K562 (cell line): Measurements from ENCODE around the gene FCGR2B. TPM values are rescaled to one million over a fixed set of nuclear protein-coding genes. Genes with fewer than 3 reads are reported as not detected.

Source experiments
- ASH1L ChIP-seq: fragments of 450-650 bp; IDR thresholded peaks from 2 replicates; pipeline ENCODE4 v1.6.1; 2018; ENCODE audit warnings: borderline replicate concordance, mild to moderate bottlenecking, low read depth; ENCODE audit not compliant: partially characterized antibody
- CCAR2 ChIP-seq: fragments of 200-400 bp; formaldehyde crosslinking; IDR thresholded peaks from 2 replicates; pipeline ENCODE4 v1.6.1; 2017; ENCODE audit warnings: mild to moderate bottlenecking, low read depth, low read length
- COPS2 ChIP-seq: fragments of 450-650 bp; conservative IDR thresholded peaks from 2 replicates; pipeline ENCODE4 v1.6.1; 2016; ENCODE audit warnings: mild to moderate bottlenecking, moderate library complexity
- ETS2 ChIP-seq: IDR thresholded peaks from 2 replicates; pipeline ENCODE4 v1.6.1; 2016; ENCODE audit warnings: borderline replicate concordance, missing genetic modification characterization, mild to moderate bottlenecking, moderate library complexity, missing compliant biosample characterization; ENCODE audit not compliant: poor library complexity, severe bottlenecking
- FOXK2 ChIP-seq, 2 experiments: fragments of 450-650 bp; IDR thresholded peaks in 1 of 2; conservative IDR thresholded peaks in 1 of 2; 2 replicates each; pipeline ENCODE4 v1.6.1; 2016; ENCODE audit warnings: low read depth in 2 of 2, mild to moderate bottlenecking in 1 of 2
- NCOA6 ChIP-seq: fragments of 450-650 bp; IDR thresholded peaks from 2 replicates; pipeline ENCODE4 v1.6.1; 2017; ENCODE audit warnings: mild to moderate bottlenecking
- NFRKB ChIP-seq: fragments of 450-650 bp; IDR thresholded peaks from 2 replicates; pipeline ENCODE4 v1.6.1; 2016; ENCODE audit warnings: low read depth
- PTBP1 ChIP-seq: fragments of 200-400 bp; formaldehyde crosslinking; IDR thresholded peaks from 2 replicates; pipeline ENCODE4 v1.6.1; 2017; ENCODE audit warnings: low read depth, low read length
- SAFB ChIP-seq: fragments of 200-400 bp; formaldehyde crosslinking; IDR thresholded peaks from 2 replicates; pipeline ENCODE4 v1.6.1; 2017; ENCODE audit warnings: low read depth, low read length, borderline replicate concordance
- SMARCC2 ChIP-seq: fragments of 450-650 bp; IDR thresholded peaks from 2 replicates; pipeline ENCODE4 v1.6.1; 2017; ENCODE audit warnings: antibody characterized with exemption, moderate library complexity, mild to moderate bottlenecking, low read depth
- XRCC3 ChIP-seq: fragments of 450-650 bp; IDR thresholded peaks from 2 replicates; pipeline ENCODE4 v1.6.1; 2017; ENCODE audit warnings: mild to moderate bottlenecking, moderate library complexity
- ZC3H8 ChIP-seq: fragments of 450-650 bp; IDR thresholded peaks from 2 replicates; pipeline ENCODE4 v1.6.1; 2017
- ZFPM2 ChIP-seq: fragments of 250-450 bp; sonication (Bioruptor Pico); IDR thresholded peaks from 2 replicates; pipeline ENCODE4 v1.5.1; 2022; ENCODE audit warnings: mild to moderate bottlenecking
- polyA plus RNA-seq, 8 experiments: library from polyadenylated mRNA; depleted of rRNA in 4 of 8; stranded (reverse) in 5 of 8; unstranded in 3 of 8; fragments of >200 nt; fragmentation: Nextera tagmentation in 2 of 8; fragmentation: Illumina TruSeq in 1 of 8; extraction: Ambion mirVana in 2 of 8; extraction: Trizol in 1 of 8; gene quantifications; 2 replicates each; pipeline versions ENCODE4 v1.2.1 to v1.2.3, GENCODE V29; 2011 to 2014; ENCODE audit warnings: inconsistent platforms in 1 of 8, missing spikeins in 1 of 8
- total RNA-seq, 7 experiments: library from RNA; depleted of rRNA in 6 of 7; stranded (reverse); fragments of >200 nt in 6 of 7; fragmentation: Illumina TruSeq in 2 of 7; extraction: Trizol in 2 of 7; gene quantifications; 2 replicates each; pipeline versions ENCODE4 v1.2.1 to v1.2.3, GENCODE V29; 2011 to 2021; ENCODE audit warnings: low replicate concordance in 1 of 7
- TF ChIP-seq, protein P1 (sequence below): fragments of 450-650 bp; formaldehyde crosslinking; IDR thresholded peaks from 2 replicates; pipeline ENCODE4 v1.4.0; 2022; ENCODE audit warnings: mild to moderate bottlenecking, moderate library complexity
- TF ChIP-seq, protein P2 (sequence below), 2 experiments: fragments of 450-650 bp in 1 of 2; sonication (generic) in 1 of 2; formaldehyde crosslinking in 1 of 2; IDR thresholded peaks in 1 of 2; conservative IDR thresholded peaks in 1 of 2; 2 replicates each; pipeline versions ENCODE4 v1.6.1 to v1.8.1; 2016 to 2023; ENCODE audit warnings: mild to moderate bottlenecking in 2 of 2, moderate library complexity in 2 of 2, inconsistent platforms in 1 of 2, missing genetic modification reagents in 1 of 2
- TF ChIP-seq, protein P3 (sequence below): fragments of 450-650 bp; IDR thresholded peaks from 2 replicates; pipeline ENCODE4 v1.6.1; 2016; ENCODE audit warnings: mild to moderate bottlenecking, moderate library complexity

FCGR2B gene
- total and polyA plus RNA-seq, 9 of the 15 experiments (the other 6 are each of a cell fraction or from before 2014, with no cell fraction given): 1.7 to 8.9 (median 3.9) TPM

GRCh38 chr1:161710560-161710959 lies 47.6 kb downstream of the FCGR2B start (continued):
- TF ChIP-seq COPS2: no peak
- TF ChIP-seq FOXK2 (conservative IDR thresholded peaks at IDR 0.05 in 1 of 2, IDR thresholded peaks at IDR 0.05 in 1 of 2; ENCODE audit: low read depth in 2 of 2): no peak
- TF ChIP-seq NCOA6: no peak
- 0 out of 2 replicates have a peak, but pooled peaks have one; percentile 44 for TF ChIP-seq NFRKB
- no peak for TF ChIP-seq SAFB
- TF ChIP-seq, protein P1, sequence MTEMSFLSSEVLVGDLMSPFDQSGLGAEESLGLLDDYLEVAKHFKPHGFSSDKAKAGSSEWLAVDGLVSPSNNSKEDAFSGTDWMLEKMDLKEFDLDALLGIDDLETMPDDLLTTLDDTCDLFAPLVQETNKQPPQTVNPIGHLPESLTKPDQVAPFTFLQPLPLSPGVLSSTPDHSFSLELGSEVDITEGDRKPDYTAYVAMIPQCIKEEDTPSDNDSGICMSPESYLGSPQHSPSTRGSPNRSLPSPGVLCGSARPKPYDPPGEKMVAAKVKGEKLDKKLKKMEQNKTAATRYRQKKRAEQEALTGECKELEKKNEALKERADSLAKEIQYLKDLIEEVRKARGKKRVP: peak; percentile 78
- TF ChIP-seq, protein P2, sequence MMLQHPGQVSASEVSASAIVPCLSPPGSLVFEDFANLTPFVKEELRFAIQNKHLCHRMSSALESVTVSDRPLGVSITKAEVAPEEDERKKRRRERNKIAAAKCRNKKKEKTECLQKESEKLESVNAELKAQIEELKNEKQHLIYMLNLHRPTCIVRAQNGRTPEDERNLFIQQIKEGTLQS (IDR thresholded peaks at IDR 0.05): peak; percentile 88
- TF ChIP-seq, protein P2 (CRISPR knock-in tag; conservative IDR thresholded peaks at IDR 0.05): no peak
- no peak for TF ChIP-seq ASH1L
- no peak for TF ChIP-seq ZC3H8
- TF ChIP-seq, protein P3, sequence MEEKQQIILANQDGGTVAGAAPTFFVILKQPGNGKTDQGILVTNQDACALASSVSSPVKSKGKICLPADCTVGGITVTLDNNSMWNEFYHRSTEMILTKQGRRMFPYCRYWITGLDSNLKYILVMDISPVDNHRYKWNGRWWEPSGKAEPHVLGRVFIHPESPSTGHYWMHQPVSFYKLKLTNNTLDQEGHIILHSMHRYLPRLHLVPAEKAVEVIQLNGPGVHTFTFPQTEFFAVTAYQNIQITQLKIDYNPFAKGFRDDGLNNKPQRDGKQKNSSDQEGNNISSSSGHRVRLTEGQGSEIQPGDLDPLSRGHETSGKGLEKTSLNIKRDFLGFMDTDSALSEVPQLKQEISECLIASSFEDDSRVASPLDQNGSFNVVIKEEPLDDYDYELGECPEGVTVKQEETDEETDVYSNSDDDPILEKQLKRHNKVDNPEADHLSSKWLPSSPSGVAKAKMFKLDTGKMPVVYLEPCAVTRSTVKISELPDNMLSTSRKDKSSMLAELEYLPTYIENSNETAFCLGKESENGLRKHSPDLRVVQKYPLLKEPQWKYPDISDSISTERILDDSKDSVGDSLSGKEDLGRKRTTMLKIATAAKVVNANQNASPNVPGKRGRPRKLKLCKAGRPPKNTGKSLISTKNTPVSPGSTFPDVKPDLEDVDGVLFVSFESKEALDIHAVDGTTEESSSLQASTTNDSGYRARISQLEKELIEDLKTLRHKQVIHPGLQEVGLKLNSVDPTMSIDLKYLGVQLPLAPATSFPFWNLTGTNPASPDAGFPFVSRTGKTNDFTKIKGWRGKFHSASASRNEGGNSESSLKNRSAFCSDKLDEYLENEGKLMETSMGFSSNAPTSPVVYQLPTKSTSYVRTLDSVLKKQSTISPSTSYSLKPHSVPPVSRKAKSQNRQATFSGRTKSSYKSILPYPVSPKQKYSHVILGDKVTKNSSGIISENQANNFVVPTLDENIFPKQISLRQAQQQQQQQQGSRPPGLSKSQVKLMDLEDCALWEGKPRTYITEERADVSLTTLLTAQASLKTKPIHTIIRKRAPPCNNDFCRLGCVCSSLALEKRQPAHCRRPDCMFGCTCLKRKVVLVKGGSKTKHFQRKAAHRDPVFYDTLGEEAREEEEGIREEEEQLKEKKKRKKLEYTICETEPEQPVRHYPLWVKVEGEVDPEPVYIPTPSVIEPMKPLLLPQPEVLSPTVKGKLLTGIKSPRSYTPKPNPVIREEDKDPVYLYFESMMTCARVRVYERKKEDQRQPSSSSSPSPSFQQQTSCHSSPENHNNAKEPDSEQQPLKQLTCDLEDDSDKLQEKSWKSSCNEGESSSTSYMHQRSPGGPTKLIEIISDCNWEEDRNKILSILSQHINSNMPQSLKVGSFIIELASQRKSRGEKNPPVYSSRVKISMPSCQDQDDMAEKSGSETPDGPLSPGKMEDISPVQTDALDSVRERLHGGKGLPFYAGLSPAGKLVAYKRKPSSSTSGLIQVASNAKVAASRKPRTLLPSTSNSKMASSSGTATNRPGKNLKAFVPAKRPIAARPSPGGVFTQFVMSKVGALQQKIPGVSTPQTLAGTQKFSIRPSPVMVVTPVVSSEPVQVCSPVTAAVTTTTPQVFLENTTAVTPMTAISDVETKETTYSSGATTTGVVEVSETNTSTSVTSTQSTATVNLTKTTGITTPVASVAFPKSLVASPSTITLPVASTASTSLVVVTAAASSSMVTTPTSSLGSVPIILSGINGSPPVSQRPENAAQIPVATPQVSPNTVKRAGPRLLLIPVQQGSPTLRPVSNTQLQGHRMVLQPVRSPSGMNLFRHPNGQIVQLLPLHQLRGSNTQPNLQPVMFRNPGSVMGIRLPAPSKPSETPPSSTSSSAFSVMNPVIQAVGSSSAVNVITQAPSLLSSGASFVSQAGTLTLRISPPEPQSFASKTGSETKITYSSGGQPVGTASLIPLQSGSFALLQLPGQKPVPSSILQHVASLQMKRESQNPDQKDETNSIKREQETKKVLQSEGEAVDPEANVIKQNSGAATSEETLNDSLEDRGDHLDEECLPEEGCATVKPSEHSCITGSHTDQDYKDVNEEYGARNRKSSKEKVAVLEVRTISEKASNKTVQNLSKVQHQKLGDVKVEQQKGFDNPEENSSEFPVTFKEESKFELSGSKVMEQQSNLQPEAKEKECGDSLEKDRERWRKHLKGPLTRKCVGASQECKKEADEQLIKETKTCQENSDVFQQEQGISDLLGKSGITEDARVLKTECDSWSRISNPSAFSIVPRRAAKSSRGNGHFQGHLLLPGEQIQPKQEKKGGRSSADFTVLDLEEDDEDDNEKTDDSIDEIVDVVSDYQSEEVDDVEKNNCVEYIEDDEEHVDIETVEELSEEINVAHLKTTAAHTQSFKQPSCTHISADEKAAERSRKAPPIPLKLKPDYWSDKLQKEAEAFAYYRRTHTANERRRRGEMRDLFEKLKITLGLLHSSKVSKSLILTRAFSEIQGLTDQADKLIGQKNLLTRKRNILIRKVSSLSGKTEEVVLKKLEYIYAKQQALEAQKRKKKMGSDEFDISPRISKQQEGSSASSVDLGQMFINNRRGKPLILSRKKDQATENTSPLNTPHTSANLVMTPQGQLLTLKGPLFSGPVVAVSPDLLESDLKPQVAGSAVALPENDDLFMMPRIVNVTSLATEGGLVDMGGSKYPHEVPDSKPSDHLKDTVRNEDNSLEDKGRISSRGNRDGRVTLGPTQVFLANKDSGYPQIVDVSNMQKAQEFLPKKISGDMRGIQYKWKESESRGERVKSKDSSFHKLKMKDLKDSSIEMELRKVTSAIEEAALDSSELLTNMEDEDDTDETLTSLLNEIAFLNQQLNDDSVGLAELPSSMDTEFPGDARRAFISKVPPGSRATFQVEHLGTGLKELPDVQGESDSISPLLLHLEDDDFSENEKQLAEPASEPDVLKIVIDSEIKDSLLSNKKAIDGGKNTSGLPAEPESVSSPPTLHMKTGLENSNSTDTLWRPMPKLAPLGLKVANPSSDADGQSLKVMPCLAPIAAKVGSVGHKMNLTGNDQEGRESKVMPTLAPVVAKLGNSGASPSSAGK: no peak
- TF ChIP-seq ETS2: no peak
- no peak for TF ChIP-seq ZFPM2 (CRISPR knock-in tag)
- no peak for TF ChIP-seq XRCC3
- no peak for TF ChIP-seq SMARCC2
- no peak for TF ChIP-seq CCAR2
- no peak for TF ChIP-seq PTBP1
